Measurements from ENCODE around the gene IVL. TPM values are rescaled to one million over a fixed set of nuclear protein-coding genes. Genes with fewer than 3 reads are reported as not detected.

The IVL gene
- total RNA-seq, 1 donor from 2014 or later = not detected

DNA sequence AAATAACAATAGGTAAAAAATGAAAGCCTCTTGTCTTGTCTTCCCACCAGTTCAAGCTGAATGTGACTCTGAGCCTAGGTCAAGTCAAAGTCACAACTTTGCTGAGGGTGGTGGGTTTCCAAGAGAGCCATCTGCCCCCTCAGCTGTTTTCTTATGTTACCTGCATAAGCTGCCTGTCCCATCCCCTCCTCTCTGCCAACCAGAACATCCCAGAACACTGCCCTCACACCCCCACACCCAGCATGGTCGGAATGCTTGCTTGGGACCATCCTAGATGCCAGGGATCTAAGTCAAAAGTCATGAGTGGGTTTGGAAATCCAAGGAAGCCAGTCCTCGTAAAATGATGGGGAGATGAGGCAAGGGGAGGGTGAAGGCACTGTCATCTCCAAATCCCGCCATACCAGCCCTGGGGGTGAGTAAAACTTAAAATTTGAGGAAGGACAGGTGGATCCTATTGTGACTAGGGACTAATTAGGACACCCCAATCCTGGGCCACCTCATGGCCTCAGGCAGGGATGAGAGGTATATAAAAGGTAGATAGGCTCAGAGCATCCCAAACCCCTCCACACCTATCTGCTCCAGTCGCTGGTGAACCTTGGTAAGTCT lies 38.4 kb downstream of the IVL start, which contains the start of gene SPRR5:
SPRR5 (plus strand) TSS at position 556 of the 606 bp plus-strand sequence. CDS start 1,349 bp downstream, outside the sequence.
- Mint-ChIP-seq H3K4me1 (no peaks in the 10 kb centered on the region), H3K27me3 (ENCODE audit: insufficient read depth, low read depth) (peaks cover 2% of the 10 kb centered on the region), H3K27ac (no peak within 1 kb of the TSS), H3K9me3 (peaks cover 5% of the 10 kb centered on the region), H3K4me3 (no peak within 1 kb of the TSS), H3K36me3 (no peaks in the 10 kb centered on the region)
- Histone ChIP-seq H3K27me3 (no peaks in the 10 kb centered on the region), H3K4me3 (no peak within 1 kb of the TSS), H4K20me1 (ENCODE audit: low read depth) (no peaks in the 10 kb centered on the region), H3K36me3 (no peaks in the 10 kb centered on the region), H3K9me3 (ENCODE audit: low read depth) (peaks cover 6% of the 10 kb centered on the region), H3K9ac (no peak within 1 kb of the TSS), H3K27ac (no peak within 1 kb of the TSS), H2AFZ (replicated peaks) (no peak within 1 kb of the TSS), H3K79me2 (ENCODE audit: low read depth) (no peaks in the 10 kb centered on the region), H3K4me2 (no peak within 1 kb of the TSS), H3K4me1 (no peaks in the 10 kb centered on the region), H3F3A (ENCODE audit: low read depth) (no peaks in the 10 kb centered on the region)
- DNase-seq (ENCODE audit: low spot score) = no peak
- TF ChIP-seq EZH2phosphoT487 (IDR thresholded peaks at IDR 0.05) (no peak), CTCF (IDR thresholded peaks at IDR 0.05) (no peak), EZH2 (IDR thresholded peaks at IDR 0.05) (no peak)

DNA sequence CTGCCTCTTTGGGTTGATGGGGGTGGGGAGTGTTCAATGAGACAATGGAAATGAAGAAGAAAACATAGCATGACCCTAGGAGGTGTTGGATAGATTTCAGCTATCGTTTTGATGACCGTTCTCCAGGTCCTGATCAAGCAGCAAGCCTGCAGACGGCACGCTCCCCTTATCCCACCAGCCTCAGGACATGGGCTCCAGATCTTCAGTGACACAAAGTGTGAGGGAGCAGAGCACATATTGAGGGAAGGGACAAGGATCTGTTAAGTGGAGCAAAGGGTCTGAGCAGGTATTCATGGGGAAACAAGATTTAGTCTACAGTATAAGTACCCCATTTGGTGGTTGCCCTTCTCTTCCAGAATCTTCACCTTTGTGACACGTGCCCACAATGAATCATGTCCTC lies 43.4 kb downstream of the IVL start:
- no peaks in the 10 kb centered on the region for H3K27me3 ChIP-seq
- H2AFZ ChIP-seq (replicated peaks) = no peak overlapping the region
- Mint-ChIP-seq H3K4me3 (no peak overlapping the region), H3K4me1 (no peaks in the 10 kb centered on the region), H3K36me3 (no peaks in the 10 kb centered on the region), H3K27me3 (ENCODE audit: insufficient read depth, low read depth) (peaks cover 6% of the 10 kb centered on the region), H3K27ac (no peak overlapping the region), H3K9me3 (peaks cover 4% of the 10 kb centered on the region)
- H3K9me3 ChIP-seq (ENCODE audit: low read depth) = peaks cover 4% of the 10 kb centered on the region
- no peaks in the 10 kb centered on the region for H3F3A ChIP-seq (ENCODE audit: low read depth)
- no peak overlapping the region for H3K4me3 ChIP-seq
- TF ChIP-seq EZH2phosphoT487 (IDR thresholded peaks at IDR 0.05) (no peak), CTCF (IDR thresholded peaks at IDR 0.05) (no peak), EZH2 (IDR thresholded peaks at IDR 0.05) (no peak)
- H3K27ac ChIP-seq = no peak overlapping the region
- no peaks in the 10 kb centered on the region for H3K36me3 ChIP-seq
- H3K79me2 ChIP-seq (ENCODE audit: low read depth) = no peaks in the 10 kb centered on the region
- no peaks in the 10 kb centered on the region for H3K4me1 ChIP-seq
- no peaks in the 10 kb centered on the region for H4K20me1 ChIP-seq (ENCODE audit: low read depth)
- no peak overlapping the region for H3K9ac ChIP-seq
- no peak for DNase-seq (ENCODE audit: low spot score)
- H3K4me2 ChIP-seq = no peak overlapping the region

DNA sequence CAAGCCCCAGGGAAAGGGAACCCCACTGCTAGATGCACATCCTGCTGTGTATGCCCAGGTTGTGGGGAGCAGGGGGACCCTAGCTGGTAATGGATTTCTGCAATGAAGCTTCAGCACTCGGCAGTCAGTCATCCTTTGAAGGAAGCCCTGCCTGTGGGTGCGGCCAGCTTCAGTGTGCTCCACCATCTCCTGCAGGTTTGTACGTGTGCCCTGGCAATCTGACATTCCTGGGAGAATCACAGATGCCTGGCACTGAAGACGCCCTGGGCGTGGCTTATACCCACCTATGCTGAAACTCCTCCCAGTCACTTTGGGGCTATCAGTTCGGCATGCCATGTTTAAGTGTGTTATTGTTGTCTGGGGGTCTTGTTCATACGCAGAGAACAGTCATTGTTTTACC lies 45.4 kb downstream of the IVL start:
- Histone ChIP-seq H3K4me2 (no peak overlapping the region), H4K20me1 (ENCODE audit: low read depth) (no peaks in the 10 kb centered on the region), H3K27me3 (no peaks in the 10 kb centered on the region), H3F3A (ENCODE audit: low read depth) (no peaks in the 10 kb centered on the region), H3K4me3 (no peak overlapping the region), H3K79me2 (ENCODE audit: low read depth) (no peaks in the 10 kb centered on the region), H3K27ac (no peak overlapping the region), H2AFZ (replicated peaks) (no peak overlapping the region), H3K36me3 (no peaks in the 10 kb centered on the region), H3K9ac (no peak overlapping the region), H3K4me1 (no peaks in the 10 kb centered on the region), H3K9me3 (ENCODE audit: low read depth) (peaks cover 4% of the 10 kb centered on the region)
- peaks cover 6% of the 10 kb centered on the region for H3K27me3 Mint-ChIP-seq (ENCODE audit: insufficient read depth, low read depth)
- no peak overlapping the region for H3K27ac Mint-ChIP-seq
- H3K4me1 Mint-ChIP-seq = no peaks in the 10 kb centered on the region
- TF ChIP-seq EZH2phosphoT487 (IDR thresholded peaks at IDR 0.05) = no peak
- DNase-seq (ENCODE audit: low spot score) = no peak
- H3K9me3 Mint-ChIP-seq = peaks cover 3% of the 10 kb centered on the region
- no peak overlapping the region for H3K4me3 Mint-ChIP-seq
- H3K36me3 Mint-ChIP-seq = no peaks in the 10 kb centered on the region

- Mint-ChIP-seq H3K27me3 (ENCODE audit: insufficient read depth, low read depth) (peaks cover 6% of the 10 kb centered on the region), H3K9me3 (peaks cover 3% of the 10 kb centered on the region)
- TF ChIP-seq CTCF (IDR thresholded peaks at IDR 0.05) (no peak), EZH2phosphoT487 (IDR thresholded peaks at IDR 0.05) (no peak), EZH2 (IDR thresholded peaks at IDR 0.05) (no peak)
Measured at GRCh38 chr1:152954436-152954835, 46.1 kb downstream of the IVL start.

More at GRCh38 chr1:152954436-152954835, 46.1 kb downstream of the IVL start:
- Histone ChIP-seq H3K9ac (no peak overlapping the region), H4K20me1 (ENCODE audit: low read depth) (no peaks in the 10 kb centered on the region), H3K4me1 (no peaks in the 10 kb centered on the region), H3K36me3 (no peaks in the 10 kb centered on the region), H3K27me3 (no peaks in the 10 kb centered on the region), H2AFZ (replicated peaks) (no peak overlapping the region), H3K4me2 (no peak overlapping the region), H3K79me2 (ENCODE audit: low read depth) (no peaks in the 10 kb centered on the region), H3K9me3 (ENCODE audit: low read depth) (peaks cover 4% of the 10 kb centered on the region), H3F3A (ENCODE audit: low read depth) (no peaks in the 10 kb centered on the region), H3K4me3 (no peak overlapping the region), H3K27ac (no peak overlapping the region)
- Mint-ChIP-seq H3K4me1 (no peaks in the 10 kb centered on the region), H3K4me3 (no peak overlapping the region), H3K27ac (no peak overlapping the region), H3K36me3 (no peaks in the 10 kb centered on the region)
- no peak for DNase-seq (ENCODE audit: low spot score)

Data from neural progenitor cell (in vitro differentiated cells).